HT-29 (cell line): ENCODE data around the gene NECTIN1. TPM values are rescaled to one million over a fixed set of nuclear protein-coding genes. Genes with fewer than 3 reads are reported as not detected.

Source experiments
- DNase-seq: peaks from one replicate; pipeline ENCODE4 v3.0.0-alpha.2; 2015; ENCODE audit warnings: low spot score
- total RNA-seq: library from RNA; depleted of rRNA; stranded (reverse); fragments of >200 nt; shearing (Covaris generic); gene quantifications from 2 replicates; pipeline ENCODE4 v1.2.3, GENCODE V29; 2014

NECTIN1 gene
- total RNA-seq, 1 experiment from 2014 or later = 46.5 TPM

- DNase-seq = no peak
Measured at GRCh38 chr11:119755356-119756071, 26.5 kb upstream of the NECTIN1 start.

- no peak for DNase-seq
Measured at GRCh38 chr11:119754656-119755355, 25.8 kb upstream of the NECTIN1 start.

- DNase-seq = no peak
Measured at GRCh38 chr11:119754199-119754598, 25.2 kb upstream of the NECTIN1 start.

GRCh38 chr11:119752946-119753345, 23.9 kb upstream of the NECTIN1 start:
- no peak for DNase-seq

- no peak for DNase-seq
Measured at GRCh38 chr11:119752345-119752871, 23.4 kb upstream of the NECTIN1 start.

- DNase-seq = no peak
Measured at GRCh38 chr11:119750056-119750455, 21.1 kb upstream of the NECTIN1 start.

- DNase-seq = no peak
Measured at GRCh38 chr11:119749006-119749565, 20.1 kb upstream of the NECTIN1 start.

- no peak for DNase-seq
Measured at GRCh38 chr11:119747868-119748660, 19.1 kb upstream of the NECTIN1 start.

GRCh38 chr11:119745776-119746535, 17.0 kb upstream of the NECTIN1 start:
- DNase-seq = no peak

- DNase-seq = no peak
Measured at GRCh38 chr11:119745112-119745511, 16.1 kb upstream of the NECTIN1 start.

GRCh38 chr11:119744577-119744976, 15.6 kb upstream of the NECTIN1 start:
- DNase-seq = no peak

GRCh38 chr11:119743006-119743405, 14.0 kb upstream of the NECTIN1 start:
- no peak for DNase-seq

- DNase-seq = no peak
Measured at GRCh38 chr11:119742263-119742861, 13.4 kb upstream of the NECTIN1 start.

GRCh38 chr11:119741369-119742262, 12.6 kb upstream of the NECTIN1 start:
- DNase-seq = peak; percentile 63

- DNase-seq = peak; percentile 28
Measured at GRCh38 chr11:119739975-119740374, 11.0 kb upstream of the NECTIN1 start.

- DNase-seq = peak; percentile 74
Measured at GRCh38 chr11:119739021-119739703, 10.2 kb upstream of the NECTIN1 start.

GRCh38 chr11:119738059-119738439, 9.0 kb upstream of the NECTIN1 start:
- DNase-seq = no peak

GRCh38 chr11:119737366-119738058, 8.5 kb upstream of the NECTIN1 start:
- DNase-seq = no peak
